ENCODE data around the gene AHR.

AHR gene

DNA sequence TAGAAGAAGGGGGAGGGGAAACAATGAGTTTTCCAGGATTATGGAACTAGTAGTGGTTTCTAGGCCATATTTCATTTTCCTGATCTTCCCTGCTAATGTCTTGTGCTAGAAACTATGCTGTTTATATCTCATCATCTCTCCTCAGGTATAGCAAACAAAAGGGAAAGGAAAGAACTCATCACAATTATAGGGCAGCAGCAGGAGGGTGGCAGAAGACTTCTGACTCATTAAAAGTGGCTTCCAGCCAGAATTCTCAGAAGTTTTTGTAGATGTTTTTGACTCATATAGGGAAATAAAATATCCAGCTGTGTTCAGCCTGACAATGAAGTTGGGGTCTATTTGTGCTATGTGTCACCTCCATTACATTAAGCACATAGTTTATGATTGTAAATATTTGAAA, 6.5 kb downstream of the AHR start:
- TF ChIP-seq, protein P1, sequence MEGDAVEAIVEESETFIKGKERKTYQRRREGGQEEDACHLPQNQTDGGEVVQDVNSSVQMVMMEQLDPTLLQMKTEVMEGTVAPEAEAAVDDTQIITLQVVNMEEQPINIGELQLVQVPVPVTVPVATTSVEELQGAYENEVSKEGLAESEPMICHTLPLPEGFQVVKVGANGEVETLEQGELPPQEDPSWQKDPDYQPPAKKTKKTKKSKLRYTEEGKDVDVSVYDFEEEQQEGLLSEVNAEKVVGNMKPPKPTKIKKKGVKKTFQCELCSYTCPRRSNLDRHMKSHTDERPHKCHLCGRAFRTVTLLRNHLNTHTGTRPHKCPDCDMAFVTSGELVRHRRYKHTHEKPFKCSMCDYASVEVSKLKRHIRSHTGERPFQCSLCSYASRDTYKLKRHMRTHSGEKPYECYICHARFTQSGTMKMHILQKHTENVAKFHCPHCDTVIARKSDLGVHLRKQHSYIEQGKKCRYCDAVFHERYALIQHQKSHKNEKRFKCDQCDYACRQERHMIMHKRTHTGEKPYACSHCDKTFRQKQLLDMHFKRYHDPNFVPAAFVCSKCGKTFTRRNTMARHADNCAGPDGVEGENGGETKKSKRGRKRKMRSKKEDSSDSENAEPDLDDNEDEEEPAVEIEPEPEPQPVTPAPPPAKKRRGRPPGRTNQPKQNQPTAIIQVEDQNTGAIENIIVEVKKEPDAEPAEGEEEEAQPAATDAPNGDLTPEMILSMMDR (IDR thresholded peaks at IDR 0.05; ENCODE audit: low read depth, low read length), result no peak

DNA sequence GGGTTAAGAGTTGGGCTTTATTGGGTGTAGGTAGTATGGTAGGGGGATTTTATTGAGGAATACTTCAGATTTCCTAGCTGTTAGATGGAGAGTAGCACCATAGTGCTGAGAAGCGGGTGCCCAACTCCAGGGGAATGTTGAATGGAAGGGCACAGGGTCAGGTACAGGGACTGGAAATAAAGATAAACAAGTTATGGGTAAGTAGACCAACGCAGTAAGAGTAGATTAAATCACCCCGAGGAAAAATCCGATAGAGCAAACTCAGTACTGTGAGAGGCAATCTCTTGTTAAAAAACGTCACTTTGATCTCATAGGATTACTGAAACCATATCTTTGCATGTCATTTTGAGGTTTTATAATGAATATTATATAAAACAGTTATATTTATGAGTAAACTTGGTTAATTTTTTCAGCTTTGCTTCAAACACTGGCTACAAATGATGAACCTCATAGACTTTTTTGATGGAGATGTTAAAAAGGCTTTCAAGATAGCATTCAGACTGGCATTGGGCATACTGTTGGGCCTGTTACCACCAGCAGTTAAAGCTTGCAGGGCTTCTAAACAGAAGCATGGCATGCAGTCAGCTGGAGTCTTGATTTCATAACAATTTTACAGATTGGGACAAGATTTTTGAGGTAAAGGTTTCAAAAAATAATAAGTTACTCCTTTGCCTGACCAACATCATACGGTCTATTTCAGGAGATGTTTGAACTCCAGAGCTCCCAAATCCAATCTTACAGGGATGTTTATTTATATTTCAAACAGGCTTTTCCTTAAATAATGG, 7.1 kb downstream of the AHR start:
- no peak overlapping the region for H3K4me3 ChIP-seq (ENCODE audit: low read depth, low read length)
- TF ChIP-seq, protein P1 (IDR thresholded peaks at IDR 0.05; ENCODE audit: low read depth, low read length), result no peak

More for the DNA sequence above, 6.5 kb downstream of the AHR start:
- no peak overlapping the region for H3K4me3 ChIP-seq (ENCODE audit: low read depth, low read length)

DNA sequence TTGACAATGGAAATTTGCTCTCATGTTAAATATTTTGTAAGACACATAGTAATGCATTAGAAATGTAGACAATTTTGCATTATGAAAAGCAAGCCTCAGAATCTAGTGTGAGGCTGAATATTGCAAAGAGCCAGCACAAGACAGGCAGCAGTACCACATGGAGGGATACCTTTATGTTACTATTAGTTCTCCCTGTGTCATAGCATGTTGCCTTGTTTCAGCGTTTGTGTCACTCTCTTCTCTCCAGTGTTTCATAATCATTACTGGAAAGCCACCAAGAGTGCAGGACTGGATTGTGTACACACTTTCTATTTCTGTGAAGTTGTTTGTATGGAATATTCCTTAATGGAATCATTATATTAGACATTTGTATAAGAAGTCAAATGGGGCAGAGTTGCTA, 8.5 kb downstream of the AHR start:
- TF ChIP-seq, protein P1 (IDR thresholded peaks at IDR 0.05; ENCODE audit: low read depth, low read length), result no peak
- no peak overlapping the region for H3K4me3 ChIP-seq (ENCODE audit: low read depth, low read length)

DNA sequence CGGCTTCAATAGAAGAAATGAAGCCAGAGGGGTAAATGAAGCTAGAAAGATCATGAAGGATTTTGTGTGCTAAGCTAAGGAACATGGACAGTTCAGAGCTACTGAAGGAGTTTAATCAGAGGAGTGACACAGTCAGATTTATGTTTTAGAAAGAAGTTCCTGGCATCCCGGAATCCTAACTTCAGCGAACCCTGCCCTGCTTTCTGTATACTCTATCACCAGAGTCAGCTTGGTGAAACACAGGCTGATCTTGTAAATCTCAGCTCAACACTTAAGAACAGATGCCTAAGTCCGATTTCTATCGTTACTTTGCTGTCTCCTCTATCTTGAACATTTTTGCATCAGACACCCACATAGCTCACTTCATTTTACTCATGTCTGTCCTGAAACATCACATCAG, 9.1 kb downstream of the AHR start:
- TF ChIP-seq, protein P1 (IDR thresholded peaks at IDR 0.05; ENCODE audit: low read depth, low read length), result no peak
- H3K4me3 ChIP-seq (ENCODE audit: low read depth, low read length), result no peak overlapping the region

DNA sequence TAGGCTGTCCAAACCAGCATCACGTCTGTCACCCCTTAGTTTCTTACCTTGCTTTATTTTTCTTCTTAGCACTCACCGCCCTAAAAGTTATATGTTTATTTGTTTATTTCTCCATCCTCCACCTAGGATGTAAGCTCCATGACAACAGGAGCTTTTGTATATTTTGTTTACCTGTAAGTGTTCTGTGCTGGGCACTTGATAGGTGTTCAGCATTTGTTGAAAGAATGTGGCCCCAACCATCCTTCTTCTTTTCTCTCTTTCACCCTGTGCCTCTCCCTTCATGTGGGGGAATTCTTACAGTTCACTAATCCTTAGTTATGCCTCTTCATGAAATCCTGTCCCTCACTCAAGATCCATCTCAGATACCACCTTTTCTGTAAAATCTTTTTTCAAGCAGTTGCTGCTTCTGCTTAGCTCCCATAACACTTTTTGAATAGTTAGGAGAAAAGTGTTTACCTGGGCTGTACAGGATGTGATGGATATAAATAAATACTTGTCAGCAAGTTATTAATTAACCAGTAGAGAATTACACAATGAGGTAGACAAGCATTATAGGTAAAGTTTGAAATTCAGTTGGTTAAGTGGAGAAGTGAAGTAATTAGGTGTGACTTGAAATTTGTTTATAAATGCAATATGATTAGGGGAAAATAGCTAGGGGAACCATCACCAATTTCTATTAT, 9.7 kb downstream of the AHR start:
- no peak overlapping the region for H3K4me3 ChIP-seq (ENCODE audit: low read depth, low read length)
- TF ChIP-seq, protein P1 (IDR thresholded peaks at IDR 0.05; ENCODE audit: low read depth, low read length), result no peak

DNA sequence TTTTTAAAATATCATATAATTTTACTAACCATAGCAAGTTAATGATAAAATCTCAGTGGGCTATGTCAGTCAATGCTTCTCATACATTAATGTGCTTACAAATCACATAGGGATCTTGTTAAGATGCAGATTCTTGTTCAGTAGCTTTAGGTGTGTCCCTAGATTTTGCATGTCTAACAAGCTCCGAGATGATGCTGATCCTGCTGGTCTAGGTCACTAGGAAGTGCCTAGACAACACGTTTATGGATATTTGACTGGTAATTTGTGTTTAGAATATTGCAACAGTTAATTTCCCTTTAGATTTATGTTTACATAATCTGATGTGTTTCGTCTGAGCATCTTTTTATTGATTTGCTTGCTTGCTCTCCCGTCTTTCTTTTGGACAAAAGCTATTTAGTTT, 12.7 kb downstream of the AHR start:
- TF ChIP-seq, protein P1 (IDR thresholded peaks at IDR 0.05; ENCODE audit: low read depth, low read length), result no peak
- no peak overlapping the region for H3K4me3 ChIP-seq (ENCODE audit: low read depth, low read length)

DNA sequence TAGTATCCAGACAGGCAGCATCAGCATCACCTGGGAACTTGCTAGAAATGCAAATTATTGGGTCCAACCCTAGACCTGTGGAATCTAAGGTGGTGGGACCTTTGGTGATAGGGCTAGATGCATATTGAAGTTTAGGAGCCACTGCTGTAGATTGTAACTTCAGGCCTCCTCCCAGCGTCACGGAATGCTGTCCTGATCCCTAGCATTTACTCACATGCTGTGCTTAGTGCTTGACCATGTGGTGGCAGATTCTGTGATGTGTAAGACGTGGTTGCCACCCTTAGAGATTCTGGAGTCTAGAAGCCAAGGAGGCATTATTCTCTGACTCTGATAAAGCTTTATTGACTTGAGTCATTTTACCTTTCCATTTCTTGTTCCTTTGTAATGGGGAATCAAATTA, 13.5 kb downstream of the AHR start:
- H3K4me3 ChIP-seq (ENCODE audit: low read depth, low read length), result no peak overlapping the region
- TF ChIP-seq, protein P1 (IDR thresholded peaks at IDR 0.05; ENCODE audit: low read depth, low read length), result no peak

Measured in WI38 (cell line).